Measurements from ENCODE around the gene ITGA6.

- TF ChIP-seq CTCF (IDR thresholded peaks at IDR 0.05) (no peak), POLR2A (IDR thresholded peaks at IDR 0.05) (no peak)
Measured at GRCh38 chr2:172416447-172417058, 10.8 kb upstream of the ITGA6 start.

Data from thyroid gland (tissue), 4 donors.